ENCODE measurements around the gene MORN1.
"Not testable (repeated sequence)": the region's sequence is repeated elsewhere in the genome, so short reads cannot be mapped to it uniquely, and the experiment has no call there.

Gene MORN1

GRCh38 chr1:2296614-2297013 lies 94.7 kb downstream of the MORN1 start:
- no peaks in the 10 kb centered on the region for H3K27me3 Mint-ChIP-seq
- H3K9me3 Mint-ChIP-seq: no peaks in the 10 kb centered on the region
- H3K36me3 Mint-ChIP-seq (ENCODE audit: low read depth): peaks cover 9% of the 10 kb centered on the region
- no peak overlapping the region for H3K4me3 Mint-ChIP-seq
- H3K4me1 Mint-ChIP-seq (ENCODE audit: low read depth): peaks cover 86% of the 10 kb centered on the region
- H3K27ac Mint-ChIP-seq: peak overlapping the region; percentile 77

DNA sequence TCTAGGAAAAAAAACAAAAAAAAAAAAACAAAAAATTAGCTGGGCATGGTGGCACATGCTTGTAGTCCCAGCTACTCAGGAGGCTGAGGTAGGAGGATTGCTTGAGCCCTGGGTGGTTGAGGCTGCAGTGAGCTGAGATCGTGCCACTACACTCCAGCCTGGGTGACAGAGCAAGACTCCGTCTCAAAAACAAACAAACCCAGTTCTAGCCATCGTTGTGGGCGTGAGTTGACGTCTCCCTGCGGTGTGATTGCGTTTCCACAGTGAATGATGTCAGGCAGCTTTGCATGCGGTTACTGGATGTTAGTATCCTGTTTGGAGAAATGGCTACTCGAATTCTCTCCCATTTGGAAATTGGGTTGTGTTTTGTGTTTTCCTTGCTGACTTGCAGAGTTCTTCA lies 95.1 kb downstream of the MORN1 start:
- H3K4me1 Mint-ChIP-seq (ENCODE audit: low read depth): peaks cover 86% of the 10 kb centered on the region
- H3K27me3 Mint-ChIP-seq; H3K9me3 Mint-ChIP-seq; H3K36me3 Mint-ChIP-seq (ENCODE audit: low read depth); H3K4me3 Mint-ChIP-seq: not testable (repeated sequence)
- peak overlapping the region; percentile 77 for H3K27ac Mint-ChIP-seq

GRCh38 chr1:2295526-2295925 lies 95.8 kb downstream of the MORN1 start:
- Mint-ChIP-seq H3K4me1 (ENCODE audit: low read depth) (peaks cover 90% of the 10 kb centered on the region), H3K9me3 (no peaks in the 10 kb centered on the region), H3K4me3 (no peak overlapping the region), H3K27me3 (no peaks in the 10 kb centered on the region), H3K36me3 (ENCODE audit: low read depth) (peaks cover 9% of the 10 kb centered on the region), H3K27ac (peak overlapping the region; percentile 42)

GRCh38 chr1:2294725-2295078 lies 96.7 kb downstream of the MORN1 start:
- H3K27ac Mint-ChIP-seq: no peak overlapping the region
- peaks cover 9% of the 10 kb centered on the region for H3K36me3 Mint-ChIP-seq (ENCODE audit: low read depth)
- peaks cover 92% of the 10 kb centered on the region for H3K4me1 Mint-ChIP-seq (ENCODE audit: low read depth)
- H3K27me3 Mint-ChIP-seq: no peaks in the 10 kb centered on the region
- H3K9me3 Mint-ChIP-seq: no peaks in the 10 kb centered on the region
- no peak overlapping the region for H3K4me3 Mint-ChIP-seq

DNA sequence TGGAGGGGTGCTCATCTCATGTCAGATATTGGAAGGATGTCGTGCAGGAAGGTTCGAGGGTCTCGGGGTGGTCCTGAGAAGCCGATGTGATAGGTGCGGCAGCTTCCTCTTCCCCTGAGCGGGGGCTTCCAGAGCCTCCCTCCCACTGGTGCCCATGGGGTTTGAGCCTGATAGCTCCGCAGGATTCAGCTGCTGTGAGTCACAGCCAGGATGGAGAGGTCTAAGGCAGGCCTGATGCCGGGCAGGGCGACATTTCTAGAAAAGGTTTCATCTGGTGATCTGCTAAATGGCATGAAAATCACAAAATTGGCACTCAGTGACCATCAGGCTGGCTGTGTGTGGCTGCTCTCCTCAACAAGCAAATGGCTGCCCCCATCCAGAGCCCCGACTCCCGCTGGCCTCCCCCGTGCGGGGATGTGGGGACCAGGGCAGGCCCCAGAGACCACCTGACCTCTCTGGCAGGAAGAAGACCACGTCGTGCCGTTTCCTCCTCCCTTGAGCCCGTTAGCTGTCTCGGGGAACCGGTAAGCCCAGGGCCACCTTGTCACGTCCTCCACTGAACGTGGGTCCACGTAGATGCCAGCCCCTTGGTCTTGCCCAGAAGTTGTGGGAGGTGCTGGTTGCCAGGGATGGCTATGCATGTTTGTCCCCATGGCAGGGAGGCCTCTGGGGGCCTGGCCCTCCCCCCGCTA lies 97.2 kb downstream of the MORN1 start:
- H3K9me3 Mint-ChIP-seq: no peaks in the 10 kb centered on the region
- peaks cover 91% of the 10 kb centered on the region for H3K4me1 Mint-ChIP-seq (ENCODE audit: low read depth)
- no peaks in the 10 kb centered on the region for H3K27me3 Mint-ChIP-seq
- H3K36me3 Mint-ChIP-seq (ENCODE audit: low read depth): peaks cover 9% of the 10 kb centered on the region
- H3K27ac Mint-ChIP-seq: no peak overlapping the region
- H3K4me3 Mint-ChIP-seq: no peak overlapping the region

GRCh38 chr1:2292725-2293450 lies 98.5 kb downstream of the MORN1 start:
- Mint-ChIP-seq H3K27me3 (no peaks in the 10 kb centered on the region), H3K4me3 (no peak overlapping the region), H3K27ac (no peak overlapping the region), H3K9me3 (no peaks in the 10 kb centered on the region), H3K4me1 (ENCODE audit: low read depth) (peaks cover 91% of the 10 kb centered on the region), H3K36me3 (ENCODE audit: low read depth) (peaks cover 13% of the 10 kb centered on the region)

- Mint-ChIP-seq H3K36me3 (ENCODE audit: low read depth) (peaks cover 13% of the 10 kb centered on the region), H3K4me1 (ENCODE audit: low read depth) (peaks cover 91% of the 10 kb centered on the region), H3K27me3 (no peaks in the 10 kb centered on the region), H3K9me3 (no peaks in the 10 kb centered on the region), H3K4me3 (peak overlapping the region; percentile 47), H3K27ac (peak overlapping the region; percentile 61)
Observed at GRCh38 chr1:2291577-2291976, 99.8 kb downstream of the MORN1 start.

DNA sequence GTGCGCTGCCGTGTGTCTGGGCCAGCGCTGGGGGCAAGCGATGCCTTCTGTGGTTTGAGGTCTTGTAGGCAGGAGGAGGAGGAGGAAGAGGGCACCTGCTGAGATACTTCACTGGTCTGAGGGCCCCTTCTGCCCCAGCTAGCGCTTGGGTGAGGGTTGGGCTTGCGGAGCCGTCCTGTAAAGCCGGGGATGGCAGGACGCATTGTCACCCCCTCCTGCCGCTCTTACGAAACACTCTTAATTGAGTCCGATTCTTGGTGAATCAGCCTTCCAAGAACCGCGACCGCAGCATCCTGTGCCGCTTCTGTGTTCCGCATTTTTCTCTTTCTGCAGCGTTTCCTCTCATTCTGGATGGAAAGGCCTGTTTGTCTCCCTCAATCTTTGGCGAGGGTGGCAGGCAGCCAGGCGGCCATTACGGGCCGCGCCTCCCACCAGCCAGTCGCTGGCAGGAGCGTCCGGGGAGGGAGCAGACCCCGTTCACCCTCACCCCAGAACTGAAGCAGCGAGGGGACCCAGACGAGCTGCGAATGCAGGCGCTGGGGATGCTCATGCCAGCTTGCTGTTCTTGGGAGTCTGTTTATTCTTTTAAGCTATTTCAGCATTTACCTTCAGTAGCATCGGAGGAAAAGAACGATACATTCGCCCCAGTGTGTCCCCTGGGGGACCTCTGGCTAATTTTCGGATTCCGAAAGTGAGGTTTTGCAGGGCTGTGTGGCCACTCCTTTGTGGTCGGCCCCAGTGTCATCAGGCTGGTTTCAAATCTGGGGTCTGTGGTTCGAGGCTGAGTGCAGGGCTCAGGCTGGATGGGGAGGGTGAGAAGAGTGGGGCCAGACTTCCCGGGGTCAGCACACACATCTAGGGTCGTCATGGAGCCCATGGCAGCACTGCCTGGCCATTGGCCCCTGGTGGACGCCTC lies 100.5 kb downstream of the MORN1 start:
- peaks cover 11% of the 10 kb centered on the region for H3K36me3 Mint-ChIP-seq (ENCODE audit: low read depth)
- H3K4me3 Mint-ChIP-seq: peak overlapping the region; percentile 80
- H3K9me3 Mint-ChIP-seq: no peaks in the 10 kb centered on the region
- H3K27ac Mint-ChIP-seq: peak overlapping the region; percentile 91
- peaks cover 91% of the 10 kb centered on the region for H3K4me1 Mint-ChIP-seq (ENCODE audit: low read depth)
- H3K27me3 Mint-ChIP-seq: no peaks in the 10 kb centered on the region

- Mint-ChIP-seq H3K27me3 (no peaks in the 10 kb centered on the region), H3K4me1 (ENCODE audit: low read depth) (peaks cover 84% of the 10 kb centered on the region), H3K4me3 (peak overlapping the region; percentile 80), H3K36me3 (ENCODE audit: low read depth) (peaks cover 11% of the 10 kb centered on the region), H3K27ac (peak overlapping the region; percentile 91), H3K9me3 (no peaks in the 10 kb centered on the region)
Observed at GRCh38 chr1:2290171-2290578, 101.2 kb downstream of the MORN1 start.

DNA sequence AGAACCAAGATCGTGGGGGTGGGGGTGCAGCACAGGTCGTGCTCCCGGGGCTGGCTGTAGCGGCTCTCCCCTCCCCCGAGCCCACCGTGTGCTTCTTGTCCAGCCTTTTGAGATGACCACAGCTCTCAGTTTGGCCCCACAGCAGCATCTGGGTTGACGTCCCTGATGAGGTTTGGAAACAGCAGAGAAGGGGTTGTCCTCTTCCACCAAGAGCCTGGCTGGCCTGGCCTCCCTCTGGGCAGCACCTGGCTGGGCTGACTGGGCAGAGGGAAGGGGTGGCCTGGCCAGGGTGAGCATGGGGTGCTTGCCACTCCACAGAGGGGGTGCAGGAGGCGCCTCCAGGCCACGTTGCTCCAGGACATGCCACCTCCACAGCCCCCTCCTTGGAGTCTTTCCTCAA lies 101.7 kb downstream of the MORN1 start:
- Mint-ChIP-seq H3K9me3 (no peaks in the 10 kb centered on the region), H3K27me3 (no peaks in the 10 kb centered on the region), H3K27ac (peak overlapping the region; percentile 91), H3K4me1 (ENCODE audit: low read depth) (peaks cover 79% of the 10 kb centered on the region), H3K4me3 (peak overlapping the region; percentile 80), H3K36me3 (ENCODE audit: low read depth) (peaks cover 11% of the 10 kb centered on the region)

DNA sequence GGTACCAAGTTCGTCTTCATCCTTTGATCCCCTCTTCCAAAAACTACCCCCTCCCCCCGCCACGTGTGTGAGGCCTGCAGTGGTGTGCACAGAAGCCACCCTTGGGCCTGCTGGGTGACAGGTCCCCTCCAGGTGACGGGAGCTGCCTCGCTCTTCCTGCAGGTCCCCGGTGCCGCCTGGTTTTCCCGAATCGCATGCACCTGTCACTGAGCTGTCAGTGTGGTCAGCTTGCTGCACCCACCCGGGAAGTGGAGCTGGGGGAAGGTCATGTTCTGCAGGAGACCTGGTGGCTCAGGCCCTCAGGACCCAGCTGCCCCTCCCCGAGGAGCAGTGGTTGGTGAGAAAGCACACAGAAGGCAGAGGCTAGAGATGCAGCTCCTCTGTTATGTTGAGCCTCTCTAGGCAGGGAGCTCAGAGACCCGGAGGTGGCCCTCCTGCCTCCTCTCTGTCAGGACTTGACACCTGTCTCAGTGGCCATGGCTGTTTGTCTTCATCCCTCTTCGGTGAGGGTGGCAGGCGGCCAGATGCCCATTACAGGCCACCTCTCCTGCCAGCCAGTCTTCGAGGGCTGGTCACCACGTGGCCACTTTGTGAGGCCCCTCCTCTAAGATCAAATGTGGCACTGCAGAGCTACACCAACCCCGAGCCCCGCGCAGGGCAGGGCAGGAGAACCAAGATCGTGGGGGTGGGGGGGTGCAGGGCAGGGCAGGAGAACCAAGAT lies 102.4 kb downstream of the MORN1 start:
- Mint-ChIP-seq H3K27ac (peak overlapping the region; percentile 36), H3K4me1 (ENCODE audit: low read depth) (peaks cover 73% of the 10 kb centered on the region), H3K9me3 (no peaks in the 10 kb centered on the region), H3K36me3 (ENCODE audit: low read depth) (peaks cover 11% of the 10 kb centered on the region), H3K27me3 (no peaks in the 10 kb centered on the region), H3K4me3 (no peak overlapping the region)

DNA sequence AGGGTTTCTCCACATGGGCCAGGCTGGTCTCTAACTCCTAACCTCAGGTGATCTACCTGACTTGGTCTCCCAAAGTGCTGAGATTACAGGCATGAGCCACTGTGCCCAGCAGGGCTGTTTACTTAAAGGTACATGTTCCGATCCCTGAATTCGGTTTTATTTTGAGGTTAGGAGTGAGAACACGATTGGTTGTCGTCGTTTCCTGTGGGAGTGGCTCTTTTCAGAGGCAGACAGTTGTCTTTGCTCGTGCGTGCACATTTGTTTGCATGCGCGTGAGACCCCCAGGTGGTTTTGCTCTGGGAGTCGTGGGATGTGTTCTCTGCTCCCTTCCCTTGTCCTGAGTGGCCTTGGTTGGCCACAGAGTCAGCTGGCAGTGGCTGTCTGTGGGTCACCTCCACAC lies 103.0 kb downstream of the MORN1 start:
- Mint-ChIP-seq H3K4me3 (peak overlapping the region; percentile 39), H3K27me3 (no peaks in the 10 kb centered on the region), H3K36me3 (ENCODE audit: low read depth) (peaks cover 8% of the 10 kb centered on the region), H3K4me1 (ENCODE audit: low read depth) (peaks cover 70% of the 10 kb centered on the region), H3K27ac (peak overlapping the region; percentile 76), H3K9me3 (no peaks in the 10 kb centered on the region)

DNA sequence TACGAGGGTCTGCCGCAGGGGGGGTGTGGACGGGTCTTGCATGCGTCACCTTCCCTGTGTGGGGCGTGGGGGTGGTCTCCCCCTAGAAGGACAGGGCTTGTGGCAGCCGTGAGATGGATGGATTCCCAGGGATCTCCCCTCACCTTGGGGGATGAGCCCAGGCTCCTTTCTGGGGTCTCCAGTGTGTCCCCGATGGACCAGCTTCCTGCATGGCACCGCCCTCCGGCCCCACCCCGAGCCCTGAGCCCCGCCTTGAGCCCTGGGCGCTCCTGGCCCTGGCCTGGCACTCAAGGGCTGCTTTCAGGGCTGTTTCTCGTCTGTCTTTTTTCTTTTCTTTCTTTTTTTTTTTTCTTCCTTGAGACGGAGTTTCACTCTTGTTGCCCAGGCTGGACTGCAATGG lies 103.7 kb downstream of the MORN1 start:
- peaks cover 7% of the 10 kb centered on the region for H3K36me3 Mint-ChIP-seq (ENCODE audit: low read depth)
- no peak overlapping the region for H3K27ac Mint-ChIP-seq
- no peaks in the 10 kb centered on the region for H3K27me3 Mint-ChIP-seq
- H3K9me3 Mint-ChIP-seq: no peaks in the 10 kb centered on the region
- H3K4me1 Mint-ChIP-seq (ENCODE audit: low read depth): peaks cover 64% of the 10 kb centered on the region
- H3K4me3 Mint-ChIP-seq: no peak overlapping the region

GRCh38 chr1:2286923-2287322 lies 104.4 kb downstream of the MORN1 start:
- H3K36me3 Mint-ChIP-seq (ENCODE audit: low read depth): peaks cover 7% of the 10 kb centered on the region
- no peak overlapping the region for H3K27ac Mint-ChIP-seq
- no peaks in the 10 kb centered on the region for H3K27me3 Mint-ChIP-seq
- H3K4me3 Mint-ChIP-seq: no peak overlapping the region
- no peaks in the 10 kb centered on the region for H3K9me3 Mint-ChIP-seq
- H3K4me1 Mint-ChIP-seq (ENCODE audit: low read depth): peaks cover 57% of the 10 kb centered on the region

Measured in stimulated activated naive CD8-positive, alpha-beta T cell treated with anti-CD3 and anti-CD28 coated beads, Interleukin-15, Interleukin-2, amounts not matched to agents 100 ng/mL and 50 ng/mL, for 24 hours (primary cell).